CD4-positive, alpha-beta T cell treated with Interleukin-21 for 1 hour (primary cell): Measurements from ENCODE around the gene PHF20.
"Not testable (repeated sequence)": the region's sequence is repeated elsewhere in the genome, so short reads cannot be mapped to it uniquely, and the experiment has no call there.

Experiments
- DNase-seq: peaks from one replicate; pipeline ENCODE4 v3.0.0-alpha.2; 2020

The PHF20 gene

DNA sequence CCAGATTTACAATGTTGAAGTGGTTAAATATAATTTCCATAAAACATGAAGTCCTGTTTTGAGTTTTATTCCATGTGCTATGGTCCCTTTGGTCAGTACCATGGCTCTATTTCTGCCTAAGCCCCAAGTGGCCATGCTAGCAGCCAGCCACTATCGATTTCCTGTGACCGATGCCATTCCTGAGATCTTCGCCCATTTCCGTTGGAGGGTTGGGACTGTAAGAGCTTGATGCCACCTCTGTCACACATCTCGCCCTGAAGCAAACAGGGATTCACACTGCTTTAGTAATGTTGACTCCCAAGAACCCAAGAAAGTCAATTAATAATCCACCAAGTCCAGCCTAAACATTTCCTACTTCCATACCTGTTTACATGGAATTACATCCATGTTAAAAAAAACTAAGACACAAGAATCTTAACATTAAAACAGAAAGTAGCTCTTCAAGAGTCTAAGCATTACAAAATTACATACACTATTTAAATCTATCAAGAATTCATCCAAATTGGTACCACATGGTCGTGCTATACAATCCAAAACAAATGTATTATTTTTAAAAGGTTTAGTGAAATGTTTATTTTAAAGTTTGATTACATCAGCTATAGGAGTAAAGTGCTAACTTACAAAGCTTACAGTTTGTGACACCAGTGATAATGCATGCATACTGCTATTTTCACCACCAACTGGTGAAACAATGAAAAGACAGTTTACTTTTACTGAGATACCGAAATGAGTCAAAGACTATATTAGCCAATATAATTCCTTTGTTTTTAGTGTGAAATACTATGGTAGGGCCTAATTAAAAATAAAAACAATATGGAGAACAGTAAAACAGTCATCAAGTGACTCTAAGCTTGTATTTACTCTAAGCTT is 32.3 kb upstream of the PHF20 start:
- peak; percentile 68 for DNase-seq

- DNase-seq = peak; percentile 100
Observed at GRCh38 chr20:35741892-35742740, 29.7 kb upstream of the PHF20 start, which contains the start of gene RBM39. RBM39 (minus strand) TSS chr20:35742260; CDS start chr20:35740874, 1,386 bp downstream.

DNA sequence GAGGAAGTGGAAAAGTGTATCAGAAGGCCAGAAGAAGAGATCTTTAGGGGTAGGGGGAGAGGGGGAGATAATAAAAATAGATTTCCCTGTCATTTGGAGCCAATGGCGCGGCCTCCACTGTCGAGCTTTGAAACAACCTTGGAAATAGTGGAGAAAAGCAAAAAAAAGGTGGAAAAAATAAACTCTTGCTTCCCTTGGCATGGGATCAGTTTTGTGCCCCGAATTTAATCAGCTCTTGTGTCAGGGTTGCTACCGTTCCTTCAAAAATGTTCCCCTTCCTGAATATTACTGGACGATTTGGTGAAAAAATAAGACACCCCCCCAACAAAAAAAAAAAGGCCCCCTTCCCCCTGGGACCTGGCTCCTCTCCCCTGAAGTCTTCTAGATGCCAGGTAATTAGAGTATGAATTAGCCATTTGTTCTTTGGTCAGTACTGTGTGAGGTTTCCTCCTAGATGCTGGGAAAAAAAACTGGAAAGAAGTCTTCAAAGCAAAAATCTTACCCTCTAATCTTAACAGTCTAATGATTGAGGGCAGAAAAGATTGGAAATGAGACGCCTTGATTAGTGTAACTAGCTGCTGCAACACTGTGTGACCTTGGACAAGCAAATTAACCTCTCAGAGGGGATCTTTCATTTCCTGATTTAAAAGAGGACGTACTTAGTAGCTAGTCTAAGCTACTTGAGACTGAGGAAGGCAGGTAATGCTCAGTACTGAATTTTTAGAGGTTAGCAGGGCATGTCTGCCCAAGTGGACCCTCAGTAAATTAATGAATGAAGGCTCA is 28.9 kb upstream of the PHF20 start:
- DNase-seq = peak; percentile 63

GRCh38 chr20:35743693-35744491 is 27.9 kb upstream of the PHF20 start:
- peak; percentile 50 for DNase-seq

DNA sequence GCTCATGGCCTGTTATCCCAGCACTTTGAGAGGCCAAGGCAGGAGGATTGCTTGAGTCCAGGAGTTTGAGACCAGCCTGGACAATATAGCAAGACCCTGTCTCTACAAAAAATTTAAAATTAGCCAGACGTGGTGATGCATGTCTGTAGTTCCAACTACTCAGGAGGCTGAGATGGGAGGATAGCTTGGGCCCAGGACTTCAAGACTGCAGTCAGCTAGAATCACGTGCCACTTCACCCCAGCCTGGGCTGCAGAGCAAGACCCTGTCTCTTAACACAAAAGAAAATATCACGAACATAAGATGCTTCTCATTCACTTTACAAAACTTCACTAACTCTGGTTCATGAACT is 27.3 kb upstream of the PHF20 start:
- not testable (repeated sequence) for DNase-seq

DNA sequence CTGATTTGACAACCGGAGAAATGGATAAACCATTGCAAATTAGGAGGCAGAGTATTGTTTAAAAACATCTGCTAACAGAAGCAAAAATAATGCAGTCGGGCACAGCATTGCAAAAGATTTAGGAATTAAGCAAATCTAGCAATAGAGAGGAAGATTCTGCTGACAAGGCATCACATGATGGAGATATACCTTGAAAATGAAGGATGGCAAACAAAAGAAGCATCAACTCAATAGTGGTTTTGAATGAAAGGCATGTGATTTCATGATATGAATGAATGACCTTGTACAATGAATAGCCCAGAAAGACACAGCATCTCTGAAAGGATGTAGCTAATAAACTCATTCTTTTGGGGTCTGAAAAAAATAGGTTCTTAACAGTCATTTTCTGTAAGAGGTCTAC is 21.2 kb upstream of the PHF20 start:
- no peak for DNase-seq

DNA sequence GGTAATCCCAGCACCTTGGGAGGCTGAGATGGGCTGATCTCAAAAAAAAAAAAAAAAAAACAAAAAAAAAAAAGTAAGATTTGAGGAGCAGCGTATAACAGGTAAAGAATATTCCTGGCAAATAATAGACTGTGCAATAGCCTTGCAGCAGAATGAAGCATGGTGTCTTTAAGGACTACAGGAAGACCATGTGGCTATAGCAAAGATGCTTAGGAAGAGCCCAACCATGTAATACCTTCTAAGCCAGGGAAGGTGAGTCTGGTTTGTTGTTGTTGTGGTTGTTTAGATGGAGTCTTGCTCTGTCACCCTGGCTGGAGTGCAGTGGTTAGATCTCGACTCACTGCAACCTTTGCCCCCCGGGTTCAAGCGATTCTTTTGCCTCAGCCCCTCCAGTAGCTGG is 15.4 kb upstream of the PHF20 start:
- no peak for DNase-seq

DNA sequence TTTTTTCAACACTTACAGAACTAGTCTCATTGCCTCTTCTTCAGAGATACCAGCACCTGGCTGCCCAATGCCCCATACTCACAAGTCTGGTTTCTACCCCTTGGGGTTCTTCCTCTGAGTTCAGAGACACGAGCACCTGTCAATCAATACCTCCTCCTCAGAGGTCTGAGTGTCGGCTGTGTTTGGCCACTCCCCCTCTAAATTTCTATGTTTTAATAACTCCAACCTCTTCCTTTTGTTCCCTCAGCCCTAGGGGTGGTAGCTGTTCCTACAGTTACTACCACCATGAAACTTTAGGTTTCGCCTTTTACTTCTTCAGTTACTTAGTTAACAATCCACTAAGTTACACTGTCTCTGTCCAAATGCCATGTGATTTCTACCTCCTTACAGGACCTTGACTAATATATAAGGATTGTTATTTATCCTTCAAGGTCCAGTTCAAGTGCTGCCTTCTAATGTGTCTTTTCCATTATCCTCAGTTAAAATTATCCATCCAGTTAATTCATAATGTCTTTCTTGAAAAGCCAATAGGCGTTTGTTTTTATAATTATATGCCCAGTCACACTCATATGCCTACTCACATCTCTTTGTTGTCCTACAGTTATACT is 14.6 kb upstream of the PHF20 start:
- no peak for DNase-seq

- DNase-seq = not testable (repeated sequence)
Observed at GRCh38 chr20:35761548-35761947, 10.3 kb upstream of the PHF20 start.

- no peak for DNase-seq
Observed at GRCh38 chr20:35762461-35762860, 9.4 kb upstream of the PHF20 start.

GRCh38 chr20:35764936-35765335 is 6.9 kb upstream of the PHF20 start:
- not testable (repeated sequence) for DNase-seq

GRCh38 chr20:35766843-35767242 is 5.0 kb upstream of the PHF20 start:
- no peak for DNase-seq

DNA sequence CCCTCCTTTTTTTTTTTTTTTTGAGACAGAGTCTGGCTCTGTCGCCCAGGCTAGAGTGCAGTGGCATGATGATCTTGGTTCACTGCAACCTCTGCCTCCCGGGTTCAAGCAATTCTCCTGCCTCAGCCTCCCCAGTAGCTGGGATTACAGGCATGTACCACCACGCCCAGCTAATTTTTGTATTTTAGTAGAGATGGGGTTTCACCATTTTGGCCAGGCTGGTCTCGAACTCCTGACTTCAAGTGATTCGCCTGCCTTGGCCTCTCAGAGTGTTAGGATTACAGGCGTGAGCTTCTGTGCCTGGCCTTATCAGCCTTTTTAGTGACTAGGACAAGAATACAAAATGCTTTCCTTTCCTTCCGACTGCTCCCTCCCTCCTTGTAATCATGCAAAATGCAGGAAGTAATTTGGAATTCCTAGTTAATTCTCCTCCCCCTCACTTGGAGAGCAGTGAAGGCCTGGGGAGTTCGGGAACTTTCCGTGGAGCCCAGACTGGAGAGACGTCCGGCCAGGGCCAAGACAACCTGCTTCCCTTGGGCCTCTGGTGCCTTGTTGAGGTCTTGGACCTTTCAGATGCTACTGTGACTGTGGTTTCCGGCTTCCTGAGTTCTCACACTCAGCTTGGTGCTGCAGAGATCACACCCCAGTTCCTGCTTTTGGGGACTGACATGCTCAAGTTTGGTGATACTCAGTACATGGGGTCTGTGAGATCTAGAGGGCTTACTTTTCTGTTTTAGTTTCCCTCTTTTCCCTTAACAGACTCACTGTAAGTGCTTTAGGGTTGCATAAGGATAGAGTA is 3.9 kb upstream of the PHF20 start:
- DNase-seq = peak; percentile 85

- peak; percentile 60 for DNase-seq
Observed at GRCh38 chr20:35768731-35769664, 2.8 kb upstream of the PHF20 start.

- no peak for DNase-seq
Observed at GRCh38 chr20:35771367-35771688, 487 bp upstream of the PHF20 start.

- no peak for DNase-seq
Observed at GRCh38 chr20:35772563-35773058, 796 bp downstream of the PHF20 start.

- peak; percentile 74 for DNase-seq
Observed at GRCh38 chr20:35773154-35773751, 1.4 kb downstream of the PHF20 start.

GRCh38 chr20:35774391-35774790 is 2.6 kb downstream of the PHF20 start:
- no peak for DNase-seq

GRCh38 chr20:35776513-35777101 is 4.8 kb downstream of the PHF20 start:
- no peak for DNase-seq
